Left colon (tissue), 2 donors: ENCODE results near the gene SERPINE1. TPM values are rescaled to one million over a fixed set of nuclear protein-coding genes. Genes with fewer than 3 reads are reported as not detected.
"Not testable (repeated sequence)": the region's sequence is repeated elsewhere in the genome, so short reads cannot be mapped to it uniquely, and the experiment has no call there.

Experiments
- ATAC-seq: fragments of 200-7000 bp; cut with Tn5 transposase; one replicate; pipeline ENCODE4 v1.9.1; 2020; ENCODE audit warnings: mild to moderate bottlenecking, moderate library complexity
- DNase-seq, 2 donors: peaks; one replicate each; pipeline ENCODE4 v3.0.0-alpha.2; 2020
- intact Hi-C, 2 donors: fragments of 100-400 bp; cut with DNase I in 1 of 2; cut with micrococcal nuclease in 1 of 2; formaldehyde crosslinking; loops; one replicate each; pipeline versions ENCODE4 v1.11.2 to v1.14.0; 2022; cut with DNase I, micrococcal nuclease
- long read RNA-seq: library from polyadenylated mRNA; unstranded; transcript quantifications from one replicate; pipeline ENCODE4 v2.0.0, GENCODE V29; 2021
- total RNA-seq, 2 donors: library from RNA; stranded (reverse); fragmentation: NEBNext Ultra II Directional; extraction: Animal tissue kit (Norgen Biotek cat#: 25700); gene quantifications; one replicate each; pipeline ENCODE4 v1.2.1, GENCODE V29; 2021
- donor health status: DM: no; HTN: no; CAD: no.
- donor health status: DM: yes; HTN: yes; CAD: no.

SERPINE1 gene
- total RNA-seq: 1 to 10 TPM; 1.8 to 3.1 TPM
- long read RNA-seq, partial matches to known transcripts: 1 of 1 reads
- long read RNA-seq, other reads (novel, unspliced or antisense): 0 of 1 reads

- peak; percentile 55 to 87 for DNase-seq
- intact Hi-C loops: no loop called here
- peak; percentile 68 for ATAC-seq
Measured at GRCh38 chr7:101126651-101127459, at the start of gene SERPINE1. TSS of gene SERPINE1 (plus strand) at chr7:101127104. CDS start at chr7:101128394, 1,290 bp downstream.

GRCh38 chr7:101077303-101078086 lies 49.4 kb upstream of the SERPINE1 start:
- ATAC-seq (peak; percentile 98), DNase-seq (peak; percentile 77 to 92)
- intact Hi-C loops: no loop called here

- DNase-seq: no peak
- ATAC-seq: no peak
- intact Hi-C loops: no loop called here
Measured at GRCh38 chr7:101081432-101081831, 45.5 kb upstream of the SERPINE1 start.

GRCh38 chr7:101084865-101085161 lies 42.1 kb upstream of the SERPINE1 start:
- intact Hi-C loops: no loop called here

GRCh38 chr7:101085162-101085964 lies 41.5 kb upstream of the SERPINE1 start, which contains the start of gene TRIM56:
TSS of gene TRIM56 (plus strand) at chr7:101085481. CDS start at chr7:101087313, 1,832 bp downstream.
- DNase-seq (peak; percentile 91 to 94), ATAC-seq (peak; percentile 92)
- intact Hi-C loops: no loop called here

More at GRCh38 chr7:101084865-101085161, 42.1 kb upstream of the SERPINE1 start:
- ATAC-seq: no peak
- DNase-seq: no peak

GRCh38 chr7:101087334-101088068 lies 39.4 kb upstream of the SERPINE1 start:
- intact Hi-C loops: no loop called here
- no peak for ATAC-seq

GRCh38 chr7:101088069-101088425 lies 38.9 kb upstream of the SERPINE1 start:
- no peak for DNase-seq
- intact Hi-C loops: no loop called here

More at GRCh38 chr7:101087334-101088068, 39.4 kb upstream of the SERPINE1 start:
- DNase-seq: no peak

GRCh38 chr7:101088858-101089529 lies 37.9 kb upstream of the SERPINE1 start:
- DNase-seq (no peak), ATAC-seq (no peak)
- intact Hi-C loops: no loop called here

More at GRCh38 chr7:101088069-101088425, 38.9 kb upstream of the SERPINE1 start:
- ATAC-seq: no peak

- DNase-seq (no peak), ATAC-seq (no peak)
- intact Hi-C loops: no loop called here
Measured at GRCh38 chr7:101089876-101090275, 37.0 kb upstream of the SERPINE1 start.

- ATAC-seq, intact Hi-C loops, DNase-seq: not testable (repeated sequence)
Measured at GRCh38 chr7:101092266-101092905, 34.5 kb upstream of the SERPINE1 start.

GRCh38 chr7:101093906-101094305 lies 33.0 kb upstream of the SERPINE1 start:
- intact Hi-C loops: no loop called here
- ATAC-seq (no peak), DNase-seq (no peak)

- DNase-seq (no peak), ATAC-seq (no peak)
- intact Hi-C loops: no loop called here
Measured at GRCh38 chr7:101094376-101094775, 32.5 kb upstream of the SERPINE1 start.

GRCh38 chr7:101094791-101095375 lies 32.0 kb upstream of the SERPINE1 start:
- intact Hi-C loops: no loop called here
- peak; percentile 63 for ATAC-seq
- DNase-seq: peak in 1 of 2 donors; percentile 53

- intact Hi-C loops: no loop called here
- ATAC-seq (no peak), DNase-seq (no peak)
Measured at GRCh38 chr7:101096331-101096956, 30.5 kb upstream of the SERPINE1 start.

- DNase-seq (no peak), ATAC-seq (peak; percentile 11)
- intact Hi-C loops: no loop called here
Measured at GRCh38 chr7:101096957-101097347, 30.0 kb upstream of the SERPINE1 start.

- intact Hi-C loops: no loop called here
- DNase-seq (no peak), ATAC-seq (peak; percentile 19)
Measured at GRCh38 chr7:101097561-101097960, 29.3 kb upstream of the SERPINE1 start.
